ENCODE data around the gene REEP5.

The REEP5 gene

GRCh38 chr5:112957036-112957808 is 35.2 kb upstream of the REEP5 start:
- H3K4me2 ChIP-seq (ENCODE audit: low read length): peak overlapping the region; percentile 43
- H3K4me3 ChIP-seq (ENCODE audit: low read length): no peak overlapping the region
- no peaks in the 10 kb centered on the region for H3K36me3 ChIP-seq (ENCODE audit: insufficient read depth, low read length)
- H3K4me1 ChIP-seq (ENCODE audit: control insufficient read depth, insufficient read depth, low read length): peaks cover 40% of the 10 kb centered on the region
- H3K9me3 ChIP-seq (replicated peaks; ENCODE audit: low read length): no peaks in the 10 kb centered on the region
- H3K27me3 ChIP-seq (ENCODE audit: control insufficient read depth, insufficient read depth, low read length): peaks cover 16% of the 10 kb centered on the region
- no peak overlapping the region for H3K9ac ChIP-seq (ENCODE audit: low read depth, low read length)

GRCh38 chr5:112956606-112957005 is 34.6 kb upstream of the REEP5 start:
- no peaks in the 10 kb centered on the region for H3K36me3 ChIP-seq (ENCODE audit: insufficient read depth, low read length)
- no peak overlapping the region for H3K4me3 ChIP-seq (ENCODE audit: low read length)
- no peak overlapping the region for H3K4me2 ChIP-seq (ENCODE audit: low read length)
- peaks cover 40% of the 10 kb centered on the region for H3K4me1 ChIP-seq (ENCODE audit: control insufficient read depth, insufficient read depth, low read length)
- H3K27me3 ChIP-seq (ENCODE audit: control insufficient read depth, insufficient read depth, low read length): peaks cover 18% of the 10 kb centered on the region
- H3K9ac ChIP-seq (ENCODE audit: low read depth, low read length): no peak overlapping the region
- H3K9me3 ChIP-seq (replicated peaks; ENCODE audit: low read length): no peaks in the 10 kb centered on the region

- Histone ChIP-seq H3K9ac (ENCODE audit: low read depth, low read length) (no peak overlapping the region), H3K4me2 (ENCODE audit: low read length) (no peak overlapping the region), H3K4me1 (ENCODE audit: control insufficient read depth, insufficient read depth, low read length) (no peaks in the 10 kb centered on the region), H3K4me3 (ENCODE audit: low read length) (no peak overlapping the region), H3K27me3 (ENCODE audit: control insufficient read depth, insufficient read depth, low read length) (peaks cover 26% of the 10 kb centered on the region), H3K9me3 (replicated peaks; ENCODE audit: low read length) (no peaks in the 10 kb centered on the region), H3K36me3 (ENCODE audit: insufficient read depth, low read length) (no peaks in the 10 kb centered on the region)
Observed at GRCh38 chr5:112951124-112951702, 29.2 kb upstream of the REEP5 start.

DNA sequence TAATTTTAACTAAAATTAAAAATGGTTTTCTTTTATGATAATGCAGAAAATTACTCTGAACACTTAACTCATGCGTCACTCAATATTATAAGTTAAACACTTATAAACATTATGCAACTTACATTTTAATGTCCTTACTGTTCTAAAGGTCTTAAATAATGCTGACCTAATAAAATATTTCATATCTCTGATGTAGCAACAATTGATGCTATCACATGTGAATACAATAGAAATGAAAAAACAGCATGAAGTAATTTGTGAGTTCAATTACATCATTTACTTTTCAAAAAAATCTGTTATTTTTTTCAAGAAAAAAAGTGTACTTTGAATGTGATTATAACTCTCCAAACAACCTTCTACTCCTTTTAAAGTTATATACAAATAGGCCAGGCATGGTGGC is 26.4 kb upstream of the REEP5 start:
- Histone ChIP-seq H3K27me3 (ENCODE audit: control insufficient read depth, insufficient read depth, low read length) (peaks cover 34% of the 10 kb centered on the region), H3K9ac (ENCODE audit: low read depth, low read length) (no peak overlapping the region), H3K4me2 (ENCODE audit: low read length) (no peak overlapping the region), H3K4me1 (ENCODE audit: control insufficient read depth, insufficient read depth, low read length) (no peaks in the 10 kb centered on the region), H3K4me3 (ENCODE audit: low read length) (no peak overlapping the region), H3K36me3 (ENCODE audit: insufficient read depth, low read length) (no peaks in the 10 kb centered on the region), H3K9me3 (replicated peaks; ENCODE audit: low read length) (no peaks in the 10 kb centered on the region)

DNA sequence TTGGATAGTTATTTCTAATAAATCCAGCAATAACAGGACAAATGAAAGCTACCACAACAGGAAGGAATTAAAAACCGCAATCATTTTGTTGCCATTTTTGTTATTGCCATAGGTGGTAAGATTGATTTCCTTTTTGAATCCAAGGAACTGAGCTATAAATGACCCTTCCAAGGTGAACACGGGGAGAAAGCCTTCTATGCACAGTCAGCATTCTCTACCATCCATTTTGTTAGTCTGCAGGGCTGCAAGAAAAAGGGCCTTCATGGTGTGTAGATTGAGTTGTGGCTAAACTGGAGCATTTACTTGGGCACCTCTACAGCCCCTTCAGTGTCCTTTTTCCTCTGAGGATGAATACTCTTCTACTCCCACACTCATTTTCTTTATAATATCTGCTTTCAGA is 18.6 kb upstream of the REEP5 start:
- Histone ChIP-seq H3K4me3 (ENCODE audit: low read length) (no peak overlapping the region), H3K4me1 (ENCODE audit: control insufficient read depth, insufficient read depth, low read length) (peaks cover 2% of the 10 kb centered on the region), H3K9me3 (replicated peaks; ENCODE audit: low read length) (no peaks in the 10 kb centered on the region), H3K27me3 (ENCODE audit: control insufficient read depth, insufficient read depth, low read length) (peaks cover 10% of the 10 kb centered on the region), H3K36me3 (ENCODE audit: insufficient read depth, low read length) (no peaks in the 10 kb centered on the region), H3K4me2 (ENCODE audit: low read length) (no peak overlapping the region), H3K9ac (ENCODE audit: low read depth, low read length) (no peak overlapping the region)

GRCh38 chr5:112938286-112938685 is 16.3 kb upstream of the REEP5 start:
- Histone ChIP-seq H3K4me3 (ENCODE audit: low read length) (no peak overlapping the region), H3K4me1 (ENCODE audit: control insufficient read depth, insufficient read depth, low read length) (peaks cover 18% of the 10 kb centered on the region), H3K9ac (ENCODE audit: low read depth, low read length) (no peak overlapping the region), H3K4me2 (ENCODE audit: low read length) (no peak overlapping the region), H3K27me3 (ENCODE audit: control insufficient read depth, insufficient read depth, low read length) (peaks cover 3% of the 10 kb centered on the region), H3K9me3 (replicated peaks; ENCODE audit: low read length) (no peaks in the 10 kb centered on the region), H3K36me3 (ENCODE audit: insufficient read depth, low read length) (no peaks in the 10 kb centered on the region)

- Histone ChIP-seq H3K4me2 (ENCODE audit: low read length) (no peak overlapping the region), H3K9ac (ENCODE audit: low read depth, low read length) (no peak overlapping the region), H3K9me3 (replicated peaks; ENCODE audit: low read length) (no peaks in the 10 kb centered on the region), H3K27me3 (ENCODE audit: control insufficient read depth, insufficient read depth, low read length) (no peaks in the 10 kb centered on the region), H3K4me3 (ENCODE audit: low read length) (no peak overlapping the region), H3K36me3 (ENCODE audit: insufficient read depth, low read length) (no peaks in the 10 kb centered on the region), H3K4me1 (ENCODE audit: control insufficient read depth, insufficient read depth, low read length) (peaks cover 22% of the 10 kb centered on the region)
Observed at GRCh38 chr5:112935675-112936074, 13.6 kb upstream of the REEP5 start.

DNA sequence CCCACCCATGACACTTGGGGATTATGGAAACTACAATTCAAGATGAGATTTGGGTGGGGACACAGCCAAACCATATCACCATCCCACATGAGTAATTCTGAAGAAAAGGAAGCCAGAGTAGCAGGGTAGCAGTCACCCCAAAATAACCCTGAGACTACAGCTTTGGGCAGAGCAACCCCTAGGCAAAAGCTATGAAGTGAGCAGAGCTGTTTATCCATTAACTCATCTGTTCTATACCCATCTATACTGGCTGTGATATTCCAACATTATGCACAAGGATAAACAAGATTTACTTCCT is 12.3 kb upstream of the REEP5 start:
- Histone ChIP-seq H3K27me3 (ENCODE audit: control insufficient read depth, insufficient read depth, low read length) (no peaks in the 10 kb centered on the region), H3K4me3 (ENCODE audit: low read length) (no peak overlapping the region)

GRCh38 chr5:112933651-112934365 is 11.8 kb upstream of the REEP5 start:
- peaks cover 22% of the 10 kb centered on the region for H3K4me1 ChIP-seq (ENCODE audit: control insufficient read depth, insufficient read depth, low read length)
- H3K9me3 ChIP-seq (replicated peaks; ENCODE audit: low read length): no peaks in the 10 kb centered on the region
- no peak overlapping the region for H3K4me2 ChIP-seq (ENCODE audit: low read length)
- H3K36me3 ChIP-seq (ENCODE audit: insufficient read depth, low read length): no peaks in the 10 kb centered on the region
- H3K27me3 ChIP-seq (ENCODE audit: control insufficient read depth, insufficient read depth, low read length): no peaks in the 10 kb centered on the region
- H3K9ac ChIP-seq (ENCODE audit: low read depth, low read length): no peak overlapping the region
- H3K4me3 ChIP-seq (ENCODE audit: low read length): no peak overlapping the region

More for the DNA sequence above, 12.3 kb upstream of the REEP5 start:
- H3K4me2 ChIP-seq (ENCODE audit: low read length): no peak overlapping the region
- H3K9ac ChIP-seq (ENCODE audit: low read depth, low read length): no peak overlapping the region
- H3K4me1 ChIP-seq (ENCODE audit: control insufficient read depth, insufficient read depth, low read length): peaks cover 22% of the 10 kb centered on the region
- no peaks in the 10 kb centered on the region for H3K9me3 ChIP-seq (replicated peaks; ENCODE audit: low read length)
- H3K36me3 ChIP-seq (ENCODE audit: insufficient read depth, low read length): no peaks in the 10 kb centered on the region

DNA sequence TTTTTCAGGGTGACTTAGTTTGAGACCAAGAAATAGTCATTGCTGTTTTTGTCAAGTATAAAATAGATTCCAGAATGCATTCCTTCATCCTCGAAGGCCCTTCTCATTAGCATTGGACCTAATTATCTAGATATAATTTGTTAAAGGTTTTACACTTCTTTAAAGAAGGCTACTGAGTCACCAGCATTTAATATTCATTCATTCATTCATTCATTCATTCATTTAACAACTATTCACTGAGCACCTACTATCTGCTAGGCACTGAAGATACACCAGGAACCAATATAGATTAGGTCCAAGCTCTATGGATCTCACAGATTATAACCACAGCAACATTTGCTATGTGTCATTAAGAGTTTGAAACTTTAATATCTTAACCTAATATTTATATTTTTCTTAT is 11.1 kb upstream of the REEP5 start:
- Histone ChIP-seq H3K36me3 (ENCODE audit: insufficient read depth, low read length) (no peaks in the 10 kb centered on the region), H3K9me3 (replicated peaks; ENCODE audit: low read length) (no peaks in the 10 kb centered on the region), H3K4me3 (ENCODE audit: low read length) (no peak overlapping the region), H3K4me2 (ENCODE audit: low read length) (no peak overlapping the region), H3K4me1 (ENCODE audit: control insufficient read depth, insufficient read depth, low read length) (peaks cover 22% of the 10 kb centered on the region), H3K9ac (ENCODE audit: low read depth, low read length) (no peak overlapping the region), H3K27me3 (ENCODE audit: control insufficient read depth, insufficient read depth, low read length) (no peaks in the 10 kb centered on the region)

DNA sequence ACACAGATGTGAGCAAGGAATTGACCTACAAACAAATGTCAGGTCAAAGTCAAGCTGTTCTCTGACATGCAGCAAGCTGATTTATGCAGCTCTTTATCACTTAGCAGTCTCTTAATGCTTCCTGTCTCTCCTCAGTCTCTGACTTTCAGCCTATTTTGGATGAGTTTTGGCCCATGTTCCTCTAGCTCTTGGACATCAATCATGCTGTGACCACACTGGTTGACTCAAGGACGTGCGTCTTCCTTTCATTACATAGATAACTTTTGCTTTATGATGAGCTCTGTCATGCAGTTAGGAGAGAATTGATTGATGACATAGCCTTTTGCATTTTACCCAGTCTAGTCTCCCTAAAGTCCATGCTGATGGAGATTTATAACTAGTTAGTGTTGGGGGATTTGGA is 9.4 kb upstream of the REEP5 start:
- Histone ChIP-seq H3K9ac (ENCODE audit: low read depth, low read length) (no peak overlapping the region), H3K4me2 (ENCODE audit: low read length) (no peak overlapping the region), H3K36me3 (ENCODE audit: insufficient read depth, low read length) (no peaks in the 10 kb centered on the region), H3K4me1 (ENCODE audit: control insufficient read depth, insufficient read depth, low read length) (peaks cover 22% of the 10 kb centered on the region), H3K4me3 (ENCODE audit: low read length) (no peak overlapping the region), H3K27me3 (ENCODE audit: control insufficient read depth, insufficient read depth, low read length) (no peaks in the 10 kb centered on the region), H3K9me3 (replicated peaks; ENCODE audit: low read length) (no peaks in the 10 kb centered on the region)

- Histone ChIP-seq H3K4me3 (ENCODE audit: low read length) (no peak overlapping the region), H3K36me3 (ENCODE audit: insufficient read depth, low read length) (no peaks in the 10 kb centered on the region), H3K9me3 (replicated peaks; ENCODE audit: low read length) (no peaks in the 10 kb centered on the region)
Observed at GRCh38 chr5:112930082-112930344, 8.0 kb upstream of the REEP5 start.

More at GRCh38 chr5:112930082-112930344, 8.0 kb upstream of the REEP5 start:
- no peak overlapping the region for H3K4me2 ChIP-seq (ENCODE audit: low read length)
- no peaks in the 10 kb centered on the region for H3K27me3 ChIP-seq (ENCODE audit: control insufficient read depth, insufficient read depth, low read length)
- H3K9ac ChIP-seq (ENCODE audit: low read depth, low read length): no peak overlapping the region
- peaks cover 17% of the 10 kb centered on the region for H3K4me1 ChIP-seq (ENCODE audit: control insufficient read depth, insufficient read depth, low read length)

Measured in skeletal muscle satellite cell (primary cell).